ENCODE data around the gene FZD4.
"Not testable (repeated sequence)": the region's sequence is repeated elsewhere in the genome, so short reads cannot be mapped to it uniquely, and the experiment has no call there.

The FZD4 gene

GRCh38 chr11:86938203-86938899 lies 16.8 kb downstream of the FZD4 start:
- no peak for DNase-seq (ENCODE audit: low read depth in 3 of 3)

GRCh38 chr11:86937193-86937806 lies 17.9 kb downstream of the FZD4 start:
- not testable (repeated sequence) for DNase-seq (ENCODE audit: low read depth in 3 of 3)

GRCh38 chr11:86934926-86935579 lies 20.1 kb downstream of the FZD4 start:
- DNase-seq (ENCODE audit: low read depth in 3 of 3), result no peak

- DNase-seq (ENCODE audit: low read depth in 3 of 3), result no peak
These were observed 20.7 kb downstream of the FZD4 start for GRCh38 chr11:86934582-86934900.

GRCh38 chr11:86933891-86934581 lies 21.2 kb downstream of the FZD4 start:
- no peak for DNase-seq (ENCODE audit: low read depth in 3 of 3)

GRCh38 chr11:86932924-86933875 lies 22.0 kb downstream of the FZD4 start:
- no peak for DNase-seq (ENCODE audit: low read depth in 3 of 3)

GRCh38 chr11:86932259-86932585 lies 23.0 kb downstream of the FZD4 start:
- no peak for DNase-seq (ENCODE audit: low read depth in 3 of 3)

- no peak for DNase-seq (ENCODE audit: low read depth in 3 of 3)
These were observed 23.5 kb downstream of the FZD4 start for GRCh38 chr11:86931548-86932258.

- DNase-seq (ENCODE audit: low read depth in 3 of 3), result no peak
These were observed 24.1 kb downstream of the FZD4 start for GRCh38 chr11:86930957-86931547.

- DNase-seq (ENCODE audit: low read depth in 3 of 3), result no peak
These were observed 28.2 kb downstream of the FZD4 start for GRCh38 chr11:86926975-86927374.

GRCh38 chr11:86923999-86924766 lies 31.0 kb downstream of the FZD4 start:
- DNase-seq (ENCODE audit: low read depth in 3 of 3), result no peak

GRCh38 chr11:86922225-86922624 lies 33.0 kb downstream of the FZD4 start:
- DNase-seq (ENCODE audit: low read depth in 3 of 3), result no peak

- no peak for DNase-seq (ENCODE audit: low read depth in 3 of 3)
These were observed 35.5 kb downstream of the FZD4 start for GRCh38 chr11:86919557-86920210.

- DNase-seq (ENCODE audit: low read depth in 3 of 3), result no peak
These were observed 36.2 kb downstream of the FZD4 start for GRCh38 chr11:86918973-86919372.

GRCh38 chr11:86918496-86918895 lies 36.7 kb downstream of the FZD4 start:
- no peak for DNase-seq (ENCODE audit: low read depth in 3 of 3)

GRCh38 chr11:86917589-86917988 lies 37.6 kb downstream of the FZD4 start:
- DNase-seq (ENCODE audit: low read depth in 3 of 3), result no peak

- no peak for DNase-seq (ENCODE audit: low read depth in 3 of 3)
These were observed 38.9 kb downstream of the FZD4 start for GRCh38 chr11:86916330-86916729.

- DNase-seq (ENCODE audit: low read depth in 3 of 3), result not testable (repeated sequence)
These were observed 39.3 kb downstream of the FZD4 start for GRCh38 chr11:86915850-86916249.

GRCh38 chr11:86914865-86915519 lies 40.2 kb downstream of the FZD4 start:
- DNase-seq (ENCODE audit: low read depth in 3 of 3), result no peak

Measured in stimulated activated CD4-positive, alpha-beta T cell treated with anti-CD3 and anti-CD28 coated beads, TNF-alpha, amount 100 ng/mL, for 24 hours (primary cell).